KMS-11 (cell line): ENCODE measurements around the gene IQSEC1.

Source experiments
- H2AFZ ChIP-seq: fragments of 200-600 bp; sonication (generic); 2 replicates; pipeline ENCODE4 v1.6.1; 2016; ENCODE audit warnings: antibody characterized with exemption, mixed run types, low read depth
- H3K27ac ChIP-seq: fragments of 200-600 bp; sonication (generic); 2 replicates; pipeline ENCODE4 v1.6.1; 2016; ENCODE audit warnings: mild to moderate bottlenecking, mixed run types
- H3K27me3 ChIP-seq: fragments of 200-600 bp; sonication (generic); 2 replicates; pipeline ENCODE4 v1.6.1; 2017; ENCODE audit warnings: mild to moderate bottlenecking, low read depth, mixed run types, moderate library complexity; ENCODE audit not compliant: insufficient read depth
- H3K36me3 ChIP-seq: fragments of 200-600 bp; sonication (generic); 2 replicates; pipeline ENCODE4 v1.6.1; 2017; ENCODE audit warnings: mild to moderate bottlenecking, mixed run types; ENCODE audit not compliant: insufficient read depth
- H3K4me1 ChIP-seq: fragments of 200-600 bp; sonication (generic); 2 replicates; pipeline ENCODE4 v1.6.1; 2016; ENCODE audit warnings: mild to moderate bottlenecking, low read depth, mixed run types; ENCODE audit not compliant: poor library complexity, severe bottlenecking
- H3K4me2 ChIP-seq: fragments of 200-600 bp; sonication (generic); 2 replicates; pipeline ENCODE4 v1.7.0; 2016; ENCODE audit warnings: mild to moderate bottlenecking, mixed run types
- H3K4me3 ChIP-seq: fragments of 200-600 bp; sonication (generic); IDR thresholded peaks from 2 replicates; pipeline ENCODE4 v1.6.1; 2017; ENCODE audit warnings: low read depth, low read length, mixed read lengths; ENCODE audit not compliant: insufficient read depth
- H3K79me2 ChIP-seq: fragments of 200-600 bp; sonication (generic); 2 replicates; pipeline ENCODE4 v1.6.1; 2016; ENCODE audit warnings: low read depth, mixed run types; ENCODE audit not compliant: insufficient read depth
- H3K9ac ChIP-seq: fragments of 200-600 bp; sonication (generic); 2 replicates; pipeline ENCODE4 v1.6.1; 2016; ENCODE audit warnings: mild to moderate bottlenecking, mixed run types
- H4K20me1 ChIP-seq: fragments of 200-600 bp; sonication (generic); 2 replicates; pipeline ENCODE4 v1.6.1; 2016; ENCODE audit warnings: mild to moderate bottlenecking, mixed run types; ENCODE audit not compliant: insufficient read depth
- CTCF ChIP-seq: fragments of 200-600 bp; sonication (generic); conservative IDR thresholded peaks from 2 replicates; pipeline ENCODE4 v1.6.1; 2017; ENCODE audit warnings: low read depth, mild to moderate bottlenecking, antibody characterized with exemption, low read length, moderate library complexity, mixed read lengths

Gene IQSEC1

GRCh38 chr3:12893852-12894251, 179.4 kb downstream of the IQSEC1 start:
- Histone ChIP-seq H3K27ac (no peak overlapping the region), H3K36me3 (no peaks in the 10 kb centered on the region), H3K9ac (no peak overlapping the region), H2AFZ (no peak overlapping the region), H3K4me2 (no peak overlapping the region), H3K79me2 (no peaks in the 10 kb centered on the region), H3K4me1 (no peaks in the 10 kb centered on the region), H4K20me1 (no peaks in the 10 kb centered on the region), H3K4me3 (no peak overlapping the region), H3K27me3 (no peaks in the 10 kb centered on the region)
- TF ChIP-seq CTCF: no peak

- TF ChIP-seq CTCF: no peak
- Histone ChIP-seq H3K27ac (no peak overlapping the region), H3K27me3 (no peaks in the 10 kb centered on the region), H3K79me2 (no peaks in the 10 kb centered on the region), H3K36me3 (no peaks in the 10 kb centered on the region), H3K4me1 (no peaks in the 10 kb centered on the region), H4K20me1 (no peaks in the 10 kb centered on the region), H3K9ac (no peak overlapping the region), H2AFZ (no peak overlapping the region), H3K4me3 (no peak overlapping the region), H3K4me2 (no peak overlapping the region)
Measured at GRCh38 chr3:12893247-12893646, 180.0 kb downstream of the IQSEC1 start.

DNA sequence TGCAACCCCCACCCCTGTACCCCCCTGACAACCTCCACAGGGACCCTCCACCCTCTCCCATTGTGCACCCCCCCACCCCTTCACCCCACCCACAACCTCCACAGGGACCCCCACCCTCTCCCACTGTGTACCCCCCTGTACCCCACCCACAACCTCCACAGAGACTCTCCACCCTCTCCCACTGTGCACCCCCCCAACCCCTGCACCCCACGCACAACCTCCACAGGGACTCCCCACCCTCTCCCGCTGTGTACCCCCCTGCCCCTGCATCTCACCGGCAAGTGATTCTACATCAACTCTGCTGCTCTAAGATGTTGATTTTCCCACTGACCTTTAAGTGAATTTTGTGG, 180.4 kb downstream of the IQSEC1 start:
- H2AFZ ChIP-seq: no peak overlapping the region
- no peak overlapping the region for H3K27ac ChIP-seq
- no peaks in the 10 kb centered on the region for H4K20me1 ChIP-seq
- H3K4me2 ChIP-seq: no peak overlapping the region
- no peaks in the 10 kb centered on the region for H3K79me2 ChIP-seq
- no peak for TF ChIP-seq CTCF
- no peaks in the 10 kb centered on the region for H3K4me1 ChIP-seq
- H3K4me3 ChIP-seq: no peak overlapping the region
- H3K27me3 ChIP-seq: no peaks in the 10 kb centered on the region
- H3K36me3 ChIP-seq: no peaks in the 10 kb centered on the region
- H3K9ac ChIP-seq: no peak overlapping the region

DNA sequence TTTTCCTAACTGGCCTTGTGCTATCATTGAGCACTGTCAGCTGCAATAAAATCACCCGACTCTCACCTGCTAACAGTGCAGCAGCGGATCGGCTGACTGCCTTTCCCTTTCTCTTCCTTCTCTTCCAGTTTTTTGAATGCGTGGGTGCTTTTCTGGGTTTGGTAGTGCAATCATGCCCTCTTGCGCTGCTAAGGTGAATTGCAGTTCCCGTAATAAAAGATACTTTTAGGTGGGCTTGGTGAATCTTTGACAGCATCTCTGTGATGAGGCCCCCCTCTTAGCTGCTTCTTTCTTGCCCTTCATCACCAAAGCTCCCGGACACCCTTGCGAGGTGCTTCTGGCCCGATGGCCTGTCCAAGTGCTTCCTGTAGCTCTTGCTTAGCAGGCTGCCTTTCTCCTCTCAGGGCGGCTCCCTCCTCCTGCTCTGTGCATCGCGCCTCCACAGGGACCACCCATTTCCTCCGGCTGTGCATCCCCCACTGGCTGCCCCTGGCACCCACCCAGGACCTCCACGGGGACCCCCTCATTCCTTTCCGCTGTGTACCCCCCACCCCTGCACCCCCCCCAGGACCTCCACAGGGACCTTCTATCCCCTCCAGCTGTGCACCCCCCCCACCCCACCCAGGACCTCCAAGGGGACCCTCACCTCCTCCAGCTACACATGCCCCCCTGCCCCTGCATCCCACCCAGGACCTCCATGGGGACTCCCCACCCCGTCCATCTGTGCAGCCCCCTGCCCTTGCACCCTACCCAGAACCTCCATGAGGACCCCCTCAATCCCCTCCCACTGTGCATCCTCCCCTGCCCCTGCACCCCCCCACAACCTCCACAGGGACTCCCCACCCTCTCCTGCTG, 181.0 kb downstream of the IQSEC1 start:
- Histone ChIP-seq H3K9ac (no peak overlapping the region), H3K4me2 (no peak overlapping the region; the same call in 1 of the 2 replicates), H3K36me3 (no peaks in the 10 kb centered on the region), H3K4me3 (no peak overlapping the region), H2AFZ (peak overlapping the region; percentile 38; the same call in 1 of the 2 replicates), H3K79me2 (no peaks in the 10 kb centered on the region), H4K20me1 (no peaks in the 10 kb centered on the region), H3K27ac (no peak overlapping the region), H3K27me3 (no peaks in the 10 kb centered on the region), H3K4me1 (no peaks in the 10 kb centered on the region)
- peak; percentile 88 for TF ChIP-seq CTCF
